PC-3 (cell line): ENCODE results near the gene MIPOL1. TPM values are rescaled to one million over a fixed set of nuclear protein-coding genes. Genes with fewer than 3 reads are reported as not detected.

ENCODE experiments used
- ATAC-seq: fragments of 200-7000 bp; cut with Tn5 transposase; 2 replicates; pipeline ENCODE4 v1.9.1; 2020; ENCODE audit warnings: mild to moderate bottlenecking, moderate library complexity
- BruUV-seq: library from RNA; stranded (reverse); fragments of 400-500 nt; replicated peaks from 2 replicates; lab custom pipeline; 2021; lab: Mats Ljungman, UMichigan
- CTCF ChIA-PET: fragments of 300-600 bp; sonication (Branson Sonifier 250); formaldehyde crosslinking; loops from one replicate; lab custom pipeline; 2022; ENCODE audit warnings: antibody characterized with exemption; lab: Charles Lee
- POLR2A ChIA-PET: fragments of 300-600 bp; sonication (Branson Sonifier 250); formaldehyde crosslinking; loops from one replicate; lab custom pipeline; 2022; ENCODE audit warnings: antibody characterized with exemption; ENCODE audit not compliant: unreplicated experiment; lab: Charles Lee
- DNase-seq: peaks from one replicate; pipeline ENCODE4 v3.0.0-alpha.2; 2015
- H2AFZ ChIP-seq: fragments of 300-600 bp; sonication (generic); 2 replicates; pipeline ENCODE4 v1.6.0; 2016; ENCODE audit warnings: antibody characterized with exemption, low read length
- H3F3A ChIP-seq: fragments of 300-600 bp; sonication (generic); one replicate; pipeline ENCODE4 v1.6.0; 2017; ENCODE audit warnings: antibody characterized with exemption, low read length, control low read depth, mild to moderate bottlenecking; ENCODE audit not compliant: unreplicated experiment
- H3K27ac ChIP-seq: fragments of 300-600 bp; sonication (generic); 2 replicates; pipeline ENCODE4 v1.5.1; 2016; ENCODE audit warnings: mild to moderate bottlenecking, low read length
- H3K27me3 ChIP-seq: fragments of 300-600 bp; sonication (generic); 2 replicates; pipeline ENCODE4 v1.6.1; 2016; ENCODE audit warnings: low read length, mixed read lengths
- H3K36me3 ChIP-seq: fragments of 300-600 bp; sonication (generic); 2 replicates; pipeline ENCODE4 v1.6.1; 2016; ENCODE audit warnings: low read depth, mixed run types, low read length, mixed read lengths
- H3K4me1 ChIP-seq: fragments of 300-600 bp; sonication (generic); 2 replicates; pipeline ENCODE4 v1.5.1; 2016; ENCODE audit warnings: low read length; ENCODE audit not compliant: insufficient read depth
- H3K4me2 ChIP-seq: fragments of 300-600 bp; sonication (generic); 2 replicates; pipeline ENCODE4 v1.6.0; 2016; ENCODE audit warnings: low read length
- H3K4me3 ChIP-seq: fragments of 300-600 bp; sonication (generic); 2 replicates; pipeline ENCODE4 v1.5.1; 2016; ENCODE audit warnings: mild to moderate bottlenecking, low read length, mixed read lengths
- H3K79me2 ChIP-seq: fragments of 300-600 bp; sonication (generic); 2 replicates; pipeline ENCODE4 v1.6.1; 2017; ENCODE audit warnings: low read length, mixed read lengths
- H3K9ac ChIP-seq: fragments of 300-600 bp; sonication (generic); 2 replicates; pipeline ENCODE4 v1.6.0; 2016; ENCODE audit warnings: mild to moderate bottlenecking, low read length
- H3K9me2 ChIP-seq: fragments of 300-600 bp; sonication (generic); replicated peaks from 2 replicates; pipeline ENCODE4 v1.6.1; 2016; ENCODE audit warnings: mixed run types, low read length, mixed read lengths
- H3K9me3 ChIP-seq: fragments of 300-600 bp; sonication (generic); 2 replicates; pipeline ENCODE4 v1.6.1; 2016; ENCODE audit warnings: low read length, mixed read lengths
- H4K20me1 ChIP-seq: fragments of 300-600 bp; sonication (generic); 2 replicates; pipeline ENCODE4 v1.6.1; 2016; ENCODE audit warnings: low read length, mixed read lengths
- EZH2 ChIP-seq: fragments of 300-600 bp; sonication (generic); IDR thresholded peaks from one replicate; pipeline ENCODE4 v1.6.1; 2017; ENCODE audit warnings: antibody characterized with exemption, mild to moderate bottlenecking, low read length; ENCODE audit not compliant: unreplicated experiment
- EZH2phosphoT487 ChIP-seq: fragments of 300-600 bp; sonication (generic); IDR thresholded peaks from 2 replicates; pipeline ENCODE4 v1.6.1; 2018; ENCODE audit warnings: mild to moderate bottlenecking, antibody characterized with exemption, low read length, borderline replicate concordance
- intact Hi-C: fragments of 100-400 bp; cut with micrococcal nuclease; formaldehyde crosslinking; loops from 2 replicates; pipeline ENCODE4 v1.9.0; 2023
- total RNA-seq: library from RNA; depleted of rRNA; stranded (reverse); fragments of >200 nt; gene quantifications from 2 replicates; pipeline ENCODE4 v1.2.3, GENCODE V29; 2014
- TF ChIP-seq, protein P1 (sequence below): fragments of 300-600 bp; sonication (generic); conservative IDR thresholded peaks from 2 replicates; pipeline ENCODE4 v1.5.1; 2017; ENCODE audit warnings: antibody characterized with exemption, low read depth, mild to moderate bottlenecking, low read length

The MIPOL1 gene
- total RNA-seq, 1 experiment from 2014 or later, result 22.5 TPM

DNA sequence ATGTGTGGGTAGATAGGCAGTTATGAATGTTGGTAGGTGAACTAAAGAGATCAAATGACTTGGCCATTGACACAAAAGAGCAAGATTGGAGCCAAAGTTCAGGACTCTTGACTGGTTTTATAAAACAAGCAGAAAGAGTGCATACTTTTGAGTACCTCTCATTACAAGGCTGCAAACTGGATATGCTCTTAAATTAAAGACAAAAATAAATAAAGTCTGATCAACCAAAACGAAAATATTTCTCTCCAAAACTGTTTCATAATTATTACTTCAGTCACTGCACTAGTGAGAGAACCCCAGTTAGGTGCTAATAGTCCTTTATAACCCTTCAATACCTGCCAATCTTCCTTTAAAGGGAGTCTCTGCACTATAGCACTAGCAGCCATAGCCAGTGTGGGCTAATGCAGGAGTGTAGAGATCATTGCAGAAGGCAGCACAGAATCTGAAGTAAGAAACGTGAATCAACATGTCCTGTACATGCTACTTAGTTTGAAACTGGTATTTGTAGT lies 250.2 kb downstream of the MIPOL1 start:
- Histone ChIP-seq H3F3A (no peaks in the 10 kb centered on the region), H3K36me3 (no peaks in the 10 kb centered on the region), H3K9ac (no peak overlapping the region), H3K79me2 (no peaks in the 10 kb centered on the region), H2AFZ (no peak overlapping the region), H3K4me3 (no peak overlapping the region), H3K27ac (no peak overlapping the region), H3K4me2 (no peak overlapping the region), H3K9me2 (no peaks in the 10 kb centered on the region), H3K9me3 (no peaks in the 10 kb centered on the region), H3K4me1 (no peaks in the 10 kb centered on the region), H3K27me3 (no peaks in the 10 kb centered on the region), H4K20me1 (no peaks in the 10 kb centered on the region)
- ATAC-seq (no peak; the same call in 1 of the 2 replicates), DNase-seq (no peak)
- CTCF ChIA-PET, result no interaction called here
- POLR2A ChIA-PET, result no interaction called here
- no TSS peak for BruUV-seq
- no peak for TF ChIP-seq EZH2phosphoT487
- TF ChIP-seq, protein P1, sequence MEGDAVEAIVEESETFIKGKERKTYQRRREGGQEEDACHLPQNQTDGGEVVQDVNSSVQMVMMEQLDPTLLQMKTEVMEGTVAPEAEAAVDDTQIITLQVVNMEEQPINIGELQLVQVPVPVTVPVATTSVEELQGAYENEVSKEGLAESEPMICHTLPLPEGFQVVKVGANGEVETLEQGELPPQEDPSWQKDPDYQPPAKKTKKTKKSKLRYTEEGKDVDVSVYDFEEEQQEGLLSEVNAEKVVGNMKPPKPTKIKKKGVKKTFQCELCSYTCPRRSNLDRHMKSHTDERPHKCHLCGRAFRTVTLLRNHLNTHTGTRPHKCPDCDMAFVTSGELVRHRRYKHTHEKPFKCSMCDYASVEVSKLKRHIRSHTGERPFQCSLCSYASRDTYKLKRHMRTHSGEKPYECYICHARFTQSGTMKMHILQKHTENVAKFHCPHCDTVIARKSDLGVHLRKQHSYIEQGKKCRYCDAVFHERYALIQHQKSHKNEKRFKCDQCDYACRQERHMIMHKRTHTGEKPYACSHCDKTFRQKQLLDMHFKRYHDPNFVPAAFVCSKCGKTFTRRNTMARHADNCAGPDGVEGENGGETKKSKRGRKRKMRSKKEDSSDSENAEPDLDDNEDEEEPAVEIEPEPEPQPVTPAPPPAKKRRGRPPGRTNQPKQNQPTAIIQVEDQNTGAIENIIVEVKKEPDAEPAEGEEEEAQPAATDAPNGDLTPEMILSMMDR, result no peak
- no peak for TF ChIP-seq EZH2
- intact Hi-C loops, result no loop called here

DNA sequence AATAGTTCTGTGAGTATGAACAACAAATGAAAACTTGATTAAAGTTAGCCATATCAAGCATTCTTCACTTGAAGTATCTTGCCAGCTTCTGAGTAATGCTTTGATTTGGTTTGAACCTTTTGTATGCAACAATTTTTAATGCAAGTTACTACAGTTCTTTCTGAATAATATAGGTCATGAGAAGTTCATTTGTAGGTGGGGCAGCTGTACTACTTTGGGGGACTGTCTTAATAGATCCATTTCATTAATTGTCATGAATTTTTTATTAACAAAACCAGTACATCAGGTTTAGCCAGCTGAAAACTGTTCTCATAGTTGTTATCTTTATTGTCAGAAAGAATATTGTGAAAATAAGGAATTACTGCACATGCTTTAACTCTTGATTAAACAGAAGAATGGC lies 254.6 kb downstream of the MIPOL1 start:
- Histone ChIP-seq H3F3A (no peaks in the 10 kb centered on the region), H3K36me3 (no peaks in the 10 kb centered on the region), H3K27me3 (no peaks in the 10 kb centered on the region), H3K4me1 (peaks cover 6% of the 10 kb centered on the region; the same call in 1 of the 2 replicates), H4K20me1 (no peaks in the 10 kb centered on the region), H3K4me3 (no peak overlapping the region), H3K79me2 (no peaks in the 10 kb centered on the region), H3K27ac (no peak overlapping the region), H3K9me3 (no peaks in the 10 kb centered on the region), H3K9ac (no peak overlapping the region), H3K4me2 (no peak overlapping the region), H3K9me2 (no peaks in the 10 kb centered on the region), H2AFZ (no peak overlapping the region)
- no peak for DNase-seq
- intact Hi-C loops, result no loop called here
- no peak for TF ChIP-seq EZH2
- TF ChIP-seq EZH2phosphoT487, result no peak
- TF ChIP-seq, protein P1, result no peak
- ATAC-seq, result no peak
- POLR2A ChIA-PET, result no interaction called here
- no TSS peak for BruUV-seq
- CTCF ChIA-PET, result interaction anchor here (0.6 kb wide), 1 partner anchor 41 kb away, joined by 4 read pairs; no protein-coding TSS in a partner anchor

DNA sequence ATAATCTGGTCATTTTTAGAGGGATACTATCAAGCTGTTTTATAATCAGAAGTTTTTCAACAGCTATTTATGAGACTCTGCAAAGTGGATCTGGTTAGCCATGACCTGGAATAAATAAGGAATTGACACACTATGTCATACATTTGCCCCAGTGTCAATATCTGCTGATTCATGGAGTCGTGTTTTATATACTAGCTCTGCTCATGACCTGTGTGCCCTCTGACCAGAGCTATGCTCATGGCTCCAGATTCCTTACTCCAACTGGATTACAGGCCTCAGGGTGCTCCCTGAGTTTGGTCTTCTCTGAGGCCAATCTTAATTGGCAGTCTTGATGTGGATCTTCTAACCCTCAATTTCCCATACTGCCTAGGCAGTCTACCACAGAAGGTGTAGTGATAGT lies 256.2 kb downstream of the MIPOL1 start:
- ChIA-PET CTCF (no interaction called here), POLR2A (no interaction called here)
- H3K9me2 ChIP-seq, result no peaks in the 10 kb centered on the region
- no peaks in the 10 kb centered on the region for H3K36me3 ChIP-seq
- no peaks in the 10 kb centered on the region for H3F3A ChIP-seq
- no peaks in the 10 kb centered on the region for H4K20me1 ChIP-seq
- H2AFZ ChIP-seq, result no peak overlapping the region
- no peak overlapping the region for H3K9ac ChIP-seq
- no peaks in the 10 kb centered on the region for H3K79me2 ChIP-seq
- DNase-seq (peak; percentile 46), ATAC-seq (peak; percentile 55; the same call in 1 of the 2 replicates)
- H3K27ac ChIP-seq, result no peak overlapping the region
- no peaks in the 10 kb centered on the region for H3K27me3 ChIP-seq
- peaks cover 6% of the 10 kb centered on the region; the same call in 1 of the 2 replicates for H3K4me1 ChIP-seq
- no peaks in the 10 kb centered on the region for H3K9me3 ChIP-seq
- H3K4me3 ChIP-seq, result no peak overlapping the region
- BruUV-seq, result no TSS peak
- TF ChIP-seq, protein P1, result no peak
- TF ChIP-seq EZH2 (no peak), EZH2phosphoT487 (no peak)
- H3K4me2 ChIP-seq, result no peak overlapping the region
- intact Hi-C loops, result no loop called here
